SK-N-SH (cell line): ENCODE measurements around the gene IFNA8. TPM values are rescaled to one million over a fixed set of nuclear protein-coding genes. Genes with fewer than 3 reads are reported as not detected.

Source experiments
- CTCF ChIA-PET: fragments of 300-600, 350-600 bp; formaldehyde crosslinking; extraction: SDS; loops from one replicate; lab custom pipeline; 2021; lab: Yijun Ruan, JAX
- POLR2A ChIA-PET: fragments of 350-600 bp; sonication (Branson Sonifier 250); formaldehyde crosslinking; extraction: SDS; loops from one replicate; lab custom pipeline; 2020; ENCODE audit warnings: antibody characterized with exemption, inconsistent platforms; lab: Yijun Ruan, JAX
- DNase-seq: peaks from one replicate; pipeline ENCODE4 v3.0.0; 2012
- H2AFZ ChIP-seq: fragments of 200-600 bp; sonication (generic); 2 replicates; pipeline ENCODE4 v1.8.1; 2016; ENCODE audit warnings: antibody characterized with exemption, mild to moderate bottlenecking, low read depth
- H3F3A ChIP-seq: fragments of 200-600 bp; sonication (generic); replicated peaks from 2 replicates; pipeline ENCODE3; 2016; ENCODE audit warnings: antibody characterized with exemption, mild to moderate bottlenecking; ENCODE audit not compliant: insufficient read depth
- H3K27ac ChIP-seq, 2 experiments: fragments of 200-500 bp in 1 of 2; fragments of 200-600 bp in 1 of 2; sonication (Bioruptor generic) in 1 of 2; sonication (generic), shearing (Covaris generic) in 1 of 2; 2 replicates each; pipeline versions ENCODE4 v1.5.1 to v1.6.1; 2014 to 2016; ENCODE audit warnings: low read depth in 2 of 2, inconsistent platforms in 1 of 2, low read length in 1 of 2, mild to moderate bottlenecking in 1 of 2, mixed read lengths in 1 of 2
- H3K27me3 ChIP-seq: fragments of 200-600 bp; sonication (generic), shearing (Covaris generic); 2 replicates; pipeline ENCODE4 v1.6.1; 2016; ENCODE audit warnings: mixed run types; ENCODE audit not compliant: insufficient read depth
- H3K36me3 ChIP-seq, 2 experiments: fragments of 200-500 bp in 1 of 2; fragments of 200-600 bp in 1 of 2; sonication (Bioruptor generic) in 1 of 2; sonication (generic) in 1 of 2; replicated peaks in 1 of 2; 2 replicates each; pipeline versions ENCODE3 to v1.5.1; 2014 to 2016; ENCODE audit warnings: low read length in 1 of 2, mild to moderate bottlenecking in 1 of 2; ENCODE audit not compliant: insufficient read depth in 2 of 2, control insufficient read depth in 1 of 2
- H3K4me1 ChIP-seq, 2 experiments: fragments of 200-500 bp in 1 of 2; fragments of 200-600 bp in 1 of 2; sonication (Bioruptor generic) in 1 of 2; sonication (generic), shearing (Covaris generic) in 1 of 2; 2 replicates each; pipeline versions ENCODE4 v1.5.1 to v1.6.1; 2014 to 2016; ENCODE audit warnings: low read depth in 1 of 2, low read length in 1 of 2, mixed run types in 1 of 2; ENCODE audit not compliant: insufficient read depth in 2 of 2, control insufficient read depth in 1 of 2
- H3K4me2 ChIP-seq: fragments of 200-600 bp; sonication (generic), shearing (Covaris generic); 2 replicates; pipeline ENCODE4 v1.6.1; 2017; ENCODE audit warnings: mixed run types
- H3K4me3 ChIP-seq, 2 experiments: fragments of 200-500 bp in 1 of 2; fragments of 200-600 bp in 1 of 2; sonication (Bioruptor generic) in 1 of 2; sonication (generic), shearing (Covaris generic) in 1 of 2; 2 replicates each; pipeline versions ENCODE4 v1.5.1 to v1.8.1; 2014 to 2016; ENCODE audit warnings: low read depth in 2 of 2, inconsistent platforms in 1 of 2, low read length in 1 of 2, mild to moderate bottlenecking in 1 of 2, mixed read lengths in 1 of 2, moderate library complexity in 1 of 2
- H3K79me2 ChIP-seq: fragments of 200-600 bp; sonication (generic); 2 replicates; pipeline ENCODE4 v1.8.1; 2017; ENCODE audit warnings: mild to moderate bottlenecking; ENCODE audit not compliant: insufficient read depth
- H3K9ac ChIP-seq: fragments of 200-600 bp; sonication (generic); 2 replicates; pipeline ENCODE4 v1.6.1; 2017; ENCODE audit warnings: mixed run types
- H3K9me2 ChIP-seq: fragments of 200-600 bp; sonication (generic); 2 replicates; pipeline ENCODE4 v1.6.1; 2017; ENCODE audit warnings: mixed run types
- H3K9me3 ChIP-seq: fragments of 200-600 bp; sonication (generic); 2 replicates; pipeline ENCODE4 v1.6.1; 2017; ENCODE audit warnings: mixed run types, mild to moderate bottlenecking, moderate library complexity
- H4K20me1 ChIP-seq: fragments of 200-600 bp; sonication (generic); 2 replicates; pipeline ENCODE4 v1.6.1; 2017; ENCODE audit warnings: mild to moderate bottlenecking, mixed run types; ENCODE audit not compliant: insufficient read depth
- EZH2phosphoT487 ChIP-seq: fragments of 200-600 bp; sonication (generic); IDR thresholded peaks from 2 replicates; pipeline ENCODE4 v1.6.1; 2017; ENCODE audit warnings: low read depth, mixed run types, mild to moderate bottlenecking, antibody characterized with exemption, moderate library complexity, borderline replicate concordance
- POLR2AphosphoS5 ChIP-seq: IDR thresholded peaks from 2 replicates; pipeline ENCODE4 v1.6.1; 2012; ENCODE audit warnings: low read depth, low read length
- RAD21 ChIP-seq: IDR thresholded peaks from 2 replicates; pipeline ENCODE4 v1.6.1; 2012; ENCODE audit warnings: mild to moderate bottlenecking, low read length
- RXRA ChIP-seq: IDR thresholded peaks from 2 replicates; pipeline ENCODE4 v1.4.0; 2012; ENCODE audit warnings: low read depth, mild to moderate bottlenecking, borderline replicate concordance
- TEAD4 ChIP-seq: IDR thresholded peaks from 2 replicates; pipeline ENCODE4 v1.4.0; 2012; ENCODE audit warnings: mild to moderate bottlenecking, borderline replicate concordance; ENCODE audit not compliant: insufficient read depth
- WGBS: methylation state at CpG from one replicate; pipeline ENCODE4 v1.1.6; 2017; ENCODE audit warnings: low lambda C conversion rate; 5-methylcytosine and 5-hydroxymethylcytosine counted together
- polyA plus RNA-seq, 3 experiments: library from polyadenylated mRNA; depleted of rRNA; stranded (reverse); fragments of >200 nt; gene quantifications; 2 replicates each; pipeline ENCODE4 v1.2.3, GENCODE V29; 2012
- TF ChIP-seq, protein P1 (sequence below): IDR thresholded peaks from 2 replicates; pipeline ENCODE4 v1.4.0; 2012; ENCODE audit warnings: low read depth, borderline replicate concordance
- TF ChIP-seq, protein P2 (sequence below): fragments of 200-600 bp; sonication (generic); IDR thresholded peaks from 2 replicates; pipeline ENCODE4 v1.6.1; 2017; ENCODE audit warnings: antibody characterized with exemption, mild to moderate bottlenecking, moderate library complexity

IFNA8 gene
- polyA plus RNA-seq, 1 of the 3 experiments (the other 2 are of a cell fraction), result not detected

DNA sequence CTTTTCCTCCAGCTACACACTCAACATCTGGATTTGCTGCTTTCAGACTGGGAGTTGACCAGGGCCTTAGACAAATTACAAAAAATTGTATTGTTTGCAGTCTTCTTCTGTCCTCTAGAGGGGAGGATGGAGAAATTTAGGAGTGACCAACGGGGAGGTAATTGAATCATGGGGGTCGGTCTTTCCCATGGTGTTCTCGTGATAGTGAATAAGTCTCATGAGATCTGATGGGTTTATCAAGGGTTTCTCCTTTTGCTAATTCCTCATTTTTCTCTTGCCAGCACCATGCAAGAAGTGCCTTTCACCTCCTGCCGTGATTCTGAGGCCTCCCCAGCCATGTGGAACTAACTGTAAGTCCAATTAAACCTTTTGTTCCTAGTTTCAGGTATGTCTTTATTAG is 4.2 kb downstream of the IFNA8 start:
- TF ChIP-seq, protein P1, sequence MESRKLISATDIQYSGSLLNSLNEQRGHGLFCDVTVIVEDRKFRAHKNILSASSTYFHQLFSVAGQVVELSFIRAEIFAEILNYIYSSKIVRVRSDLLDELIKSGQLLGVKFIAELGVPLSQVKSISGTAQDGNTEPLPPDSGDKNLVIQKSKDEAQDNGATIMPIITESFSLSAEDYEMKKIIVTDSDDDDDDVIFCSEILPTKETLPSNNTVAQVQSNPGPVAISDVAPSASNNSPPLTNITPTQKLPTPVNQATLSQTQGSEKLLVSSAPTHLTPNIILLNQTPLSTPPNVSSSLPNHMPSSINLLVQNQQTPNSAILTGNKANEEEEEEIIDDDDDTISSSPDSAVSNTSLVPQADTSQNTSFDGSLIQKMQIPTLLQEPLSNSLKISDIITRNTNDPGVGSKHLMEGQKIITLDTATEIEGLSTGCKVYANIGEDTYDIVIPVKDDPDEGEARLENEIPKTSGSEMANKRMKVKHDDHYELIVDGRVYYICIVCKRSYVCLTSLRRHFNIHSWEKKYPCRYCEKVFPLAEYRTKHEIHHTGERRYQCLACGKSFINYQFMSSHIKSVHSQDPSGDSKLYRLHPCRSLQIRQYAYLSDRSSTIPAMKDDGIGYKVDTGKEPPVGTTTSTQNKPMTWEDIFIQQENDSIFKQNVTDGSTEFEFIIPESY, result no peak
- TF ChIP-seq POLR2AphosphoS5, result no peak
- Histone ChIP-seq H3K4me1 (no peaks in the 10 kb centered on the region), H3K4me2 (no peak overlapping the region), H3K9me3 (no peaks in the 10 kb centered on the region), H3K79me2 (no peaks in the 10 kb centered on the region), H2AFZ (no peak overlapping the region), H3K27ac (no peak overlapping the region), H3K36me3 (no peaks in the 10 kb centered on the region), H4K20me1 (no peaks in the 10 kb centered on the region), H3K9me2 (no peaks in the 10 kb centered on the region), H3K9ac (no peak overlapping the region), H3K4me3 (no peak overlapping the region), H3F3A (no peaks in the 10 kb centered on the region), H3K27me3 (peaks cover 6% of the 10 kb centered on the region; the same call in 1 of the 2 replicates)
- WGBS, result 22% methylated on average over 4 of the region's 4 CpGs
- ChIA-PET CTCF (interaction anchor here (1.3 to 2.1 kb wide), 3 partner anchors 18 to 87 kb away, joined by 5 read pairs; no protein-coding TSS in a partner anchor), POLR2A (no interaction called here)
- DNase-seq, result no peak

- H3F3A ChIP-seq, result no peaks in the 10 kb centered on the region
- CTCF ChIA-PET, result interaction anchor here (1.3 to 2.1 kb wide), 2 partner anchors 18 to 87 kb away, joined by 5 read pairs; no protein-coding TSS in a partner anchor
- H2AFZ ChIP-seq, result no peak overlapping the region
- H3K9me2 ChIP-seq, result no peaks in the 10 kb centered on the region
- TF ChIP-seq RAD21 (peak; percentile 2; the same call in 1 of the 2 replicates), EZH2phosphoT487 (no peak), RXRA (no peak), TEAD4 (no peak)
- TF ChIP-seq, protein P2, sequence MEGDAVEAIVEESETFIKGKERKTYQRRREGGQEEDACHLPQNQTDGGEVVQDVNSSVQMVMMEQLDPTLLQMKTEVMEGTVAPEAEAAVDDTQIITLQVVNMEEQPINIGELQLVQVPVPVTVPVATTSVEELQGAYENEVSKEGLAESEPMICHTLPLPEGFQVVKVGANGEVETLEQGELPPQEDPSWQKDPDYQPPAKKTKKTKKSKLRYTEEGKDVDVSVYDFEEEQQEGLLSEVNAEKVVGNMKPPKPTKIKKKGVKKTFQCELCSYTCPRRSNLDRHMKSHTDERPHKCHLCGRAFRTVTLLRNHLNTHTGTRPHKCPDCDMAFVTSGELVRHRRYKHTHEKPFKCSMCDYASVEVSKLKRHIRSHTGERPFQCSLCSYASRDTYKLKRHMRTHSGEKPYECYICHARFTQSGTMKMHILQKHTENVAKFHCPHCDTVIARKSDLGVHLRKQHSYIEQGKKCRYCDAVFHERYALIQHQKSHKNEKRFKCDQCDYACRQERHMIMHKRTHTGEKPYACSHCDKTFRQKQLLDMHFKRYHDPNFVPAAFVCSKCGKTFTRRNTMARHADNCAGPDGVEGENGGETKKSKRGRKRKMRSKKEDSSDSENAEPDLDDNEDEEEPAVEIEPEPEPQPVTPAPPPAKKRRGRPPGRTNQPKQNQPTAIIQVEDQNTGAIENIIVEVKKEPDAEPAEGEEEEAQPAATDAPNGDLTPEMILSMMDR, result no peak
- TF ChIP-seq, all 33 proteins: peak for 1
- peaks cover 6% of the 10 kb centered on the region; the same call in 1 of the 2 replicates for H3K27me3 ChIP-seq
- no peak overlapping the region for H3K4me2 ChIP-seq
- no peaks in the 10 kb centered on the region for H3K36me3 ChIP-seq
- H4K20me1 ChIP-seq, result no peaks in the 10 kb centered on the region
- DNase-seq, result no peak
- H3K4me1 ChIP-seq, result no peaks in the 10 kb centered on the region
- POLR2A ChIA-PET, result no interaction called here
- no peak overlapping the region for H3K27ac ChIP-seq
- no peak overlapping the region for H3K9ac ChIP-seq
- no peaks in the 10 kb centered on the region for H3K9me3 ChIP-seq
- H3K4me3 ChIP-seq, result no peak overlapping the region
- no peaks in the 10 kb centered on the region for H3K79me2 ChIP-seq
- WGBS, result 11% methylated on average over 5 of the region's 5 CpGs
These were observed 4.7 kb downstream of the IFNA8 start for GRCh38 chr9:21413624-21414023.
